Panc1 (cell line): Measurements from ENCODE around the gene ZNF594. TPM values are rescaled to one million over a fixed set of nuclear protein-coding genes. Genes with fewer than 3 reads are reported as not detected.

Experiments used
- ATAC-seq: fragments of 200-7000 bp; cut with Tn5 transposase; 2 replicates; pipeline ENCODE4 v1.9.1; 2020; ENCODE audit warnings: mild to moderate bottlenecking, moderate library complexity
- BruUV-seq: library from RNA; stranded (reverse); fragments of 400-500 nt; replicated peaks from 2 replicates; lab custom pipeline; 2021; lab: Mats Ljungman, UMichigan
- CTCF ChIA-PET: fragments of 300-600 bp; sonication (Branson Sonifier 250); formaldehyde crosslinking; loops from one replicate; lab custom pipeline; 2022; ENCODE audit warnings: antibody characterized with exemption; lab: Charles Lee
- POLR2A ChIA-PET: fragments of 300-600 bp; sonication (Branson Sonifier 250); formaldehyde crosslinking; loops from one replicate; lab custom pipeline; 2022; ENCODE audit warnings: antibody characterized with exemption; lab: Charles Lee
- DNase-seq: peaks from one replicate; pipeline ENCODE4 v3.0.0-alpha.2; 2010; ENCODE audit warnings: low read depth, low spot score
- H3K27ac ChIP-seq: 2 replicates; pipeline ENCODE4 v1.5.1; 2011; ENCODE audit warnings: mild to moderate bottlenecking, low read length, inconsistent platforms
- H3K27me3 ChIP-seq: fragments of 200-500 bp; sonication (Bioruptor generic); 2 replicates; pipeline ENCODE4 v1.6.0; 2014; ENCODE audit warnings: low read length, inconsistent platforms; ENCODE audit not compliant: control insufficient read depth, insufficient read depth
- H3K36me3 ChIP-seq: fragments of 200-500 bp; sonication (Bioruptor generic); 2 replicates; pipeline ENCODE4 v1.5.1; 2014; ENCODE audit warnings: inconsistent platforms, mild to moderate bottlenecking, low read length, moderate library complexity; ENCODE audit not compliant: control insufficient read depth, insufficient read depth
- H3K4me1 ChIP-seq: 2 replicates; pipeline ENCODE4 v1.5.1; 2011; ENCODE audit warnings: inconsistent platforms, mild to moderate bottlenecking, low read length, moderate library complexity; ENCODE audit not compliant: control insufficient read depth, insufficient read depth
- H3K4me3 ChIP-seq, 2 experiments: 2 replicates each; pipeline ENCODE4 v1.5.1; 2011 to 2012; ENCODE audit warnings: low read depth in 2 of 2, low read length in 2 of 2, mild to moderate bottlenecking in 2 of 2, inconsistent platforms in 1 of 2, moderate library complexity in 1 of 2
- H3K9me3 ChIP-seq: fragments of 200-500 bp; sonication (Bioruptor generic); 2 replicates; pipeline ENCODE4 v1.5.1; 2014; ENCODE audit warnings: low read depth, mild to moderate bottlenecking, inconsistent platforms, low read length, moderate library complexity; ENCODE audit not compliant: control insufficient read depth, insufficient read depth
- POLR2AphosphoS5 ChIP-seq: IDR thresholded peaks from 2 replicates; pipeline ENCODE4 v1.6.1; 2012; ENCODE audit warnings: mild to moderate bottlenecking, low read depth, low read length, moderate library complexity
- SIN3A ChIP-seq: IDR thresholded peaks from 2 replicates; pipeline ENCODE4 v1.6.1; 2012; ENCODE audit warnings: low read depth, mild to moderate bottlenecking, low read length, moderate library complexity, borderline replicate concordance; ENCODE audit not compliant: insufficient read depth
- TCF7L2 ChIP-seq: IDR thresholded peaks from 2 replicates; pipeline ENCODE4 v1.6.1; 2011; ENCODE audit warnings: mild to moderate bottlenecking, low read depth, low read length, inconsistent platforms
- in situ Hi-C: cut with HindIII; loops from 2 replicates; pipeline ENCODE4 v1.10.0; 2016; ENCODE audit warnings: low sequenced_read_pairs, low pct_unique_long_range_greater_than_20kb
- intact Hi-C: fragments of 100-400 bp; cut with micrococcal nuclease; formaldehyde crosslinking; loops from one replicate; pipeline ENCODE4 v1.10.0; 2022; ENCODE audit not compliant: unreplicated experiment
- total RNA-seq: library from RNA; stranded (reverse); gene quantifications from one replicate; pipeline ENCODE4 v1.2.1, GENCODE V29; 2021; ENCODE audit not compliant: unreplicated experiment
- TF ChIP-seq, protein P1 (sequence below): fragments of 450-650 bp; IDR thresholded peaks from 2 replicates; pipeline ENCODE4 v1.5.1; 2017; ENCODE audit warnings: mild to moderate bottlenecking
- TF ChIP-seq, protein P2 (sequence below), 2 experiments: IDR thresholded peaks; 2 replicates each; pipeline ENCODE4 v1.6.1; 2011 to 2012; ENCODE audit warnings: low read depth in 2 of 2, control low read depth in 1 of 2, low read length in 1 of 2, mild to moderate bottlenecking in 1 of 2, moderate library complexity in 1 of 2; ENCODE audit not compliant: insufficient read depth in 1 of 2

ZNF594 gene
- total RNA-seq, 1 experiment from 2014 or later = 5.6 TPM

GRCh38 chr17:5198472-5198871, 6.8 kb upstream of the ZNF594 start:
- Histone ChIP-seq H3K27me3 (no peaks in the 10 kb centered on the region), H3K9me3 (no peaks in the 10 kb centered on the region), H3K4me1 (peaks cover 1% of the 10 kb centered on the region), H3K27ac (no peak overlapping the region), H3K4me3 (no peak overlapping the region), H3K36me3 (no peaks in the 10 kb centered on the region)
- ATAC-seq (no peak), DNase-seq (no peak)
- in situ Hi-C loops = no loop called here
- ChIA-PET POLR2A (no interaction called here), CTCF (interaction anchor here (1.2 kb wide), 1 partner anchor 40 kb away, joined by 4 read pairs; no protein-coding TSS in a partner anchor)
- intact Hi-C loops = loop anchor here (5.0 kb wide), 1 partner anchor 39 kb away; no protein-coding TSS in a partner anchor
- BruUV-seq = no TSS peak
- TF ChIP-seq, protein P1, sequence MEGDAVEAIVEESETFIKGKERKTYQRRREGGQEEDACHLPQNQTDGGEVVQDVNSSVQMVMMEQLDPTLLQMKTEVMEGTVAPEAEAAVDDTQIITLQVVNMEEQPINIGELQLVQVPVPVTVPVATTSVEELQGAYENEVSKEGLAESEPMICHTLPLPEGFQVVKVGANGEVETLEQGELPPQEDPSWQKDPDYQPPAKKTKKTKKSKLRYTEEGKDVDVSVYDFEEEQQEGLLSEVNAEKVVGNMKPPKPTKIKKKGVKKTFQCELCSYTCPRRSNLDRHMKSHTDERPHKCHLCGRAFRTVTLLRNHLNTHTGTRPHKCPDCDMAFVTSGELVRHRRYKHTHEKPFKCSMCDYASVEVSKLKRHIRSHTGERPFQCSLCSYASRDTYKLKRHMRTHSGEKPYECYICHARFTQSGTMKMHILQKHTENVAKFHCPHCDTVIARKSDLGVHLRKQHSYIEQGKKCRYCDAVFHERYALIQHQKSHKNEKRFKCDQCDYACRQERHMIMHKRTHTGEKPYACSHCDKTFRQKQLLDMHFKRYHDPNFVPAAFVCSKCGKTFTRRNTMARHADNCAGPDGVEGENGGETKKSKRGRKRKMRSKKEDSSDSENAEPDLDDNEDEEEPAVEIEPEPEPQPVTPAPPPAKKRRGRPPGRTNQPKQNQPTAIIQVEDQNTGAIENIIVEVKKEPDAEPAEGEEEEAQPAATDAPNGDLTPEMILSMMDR = no peak
- TF ChIP-seq, protein P2, sequence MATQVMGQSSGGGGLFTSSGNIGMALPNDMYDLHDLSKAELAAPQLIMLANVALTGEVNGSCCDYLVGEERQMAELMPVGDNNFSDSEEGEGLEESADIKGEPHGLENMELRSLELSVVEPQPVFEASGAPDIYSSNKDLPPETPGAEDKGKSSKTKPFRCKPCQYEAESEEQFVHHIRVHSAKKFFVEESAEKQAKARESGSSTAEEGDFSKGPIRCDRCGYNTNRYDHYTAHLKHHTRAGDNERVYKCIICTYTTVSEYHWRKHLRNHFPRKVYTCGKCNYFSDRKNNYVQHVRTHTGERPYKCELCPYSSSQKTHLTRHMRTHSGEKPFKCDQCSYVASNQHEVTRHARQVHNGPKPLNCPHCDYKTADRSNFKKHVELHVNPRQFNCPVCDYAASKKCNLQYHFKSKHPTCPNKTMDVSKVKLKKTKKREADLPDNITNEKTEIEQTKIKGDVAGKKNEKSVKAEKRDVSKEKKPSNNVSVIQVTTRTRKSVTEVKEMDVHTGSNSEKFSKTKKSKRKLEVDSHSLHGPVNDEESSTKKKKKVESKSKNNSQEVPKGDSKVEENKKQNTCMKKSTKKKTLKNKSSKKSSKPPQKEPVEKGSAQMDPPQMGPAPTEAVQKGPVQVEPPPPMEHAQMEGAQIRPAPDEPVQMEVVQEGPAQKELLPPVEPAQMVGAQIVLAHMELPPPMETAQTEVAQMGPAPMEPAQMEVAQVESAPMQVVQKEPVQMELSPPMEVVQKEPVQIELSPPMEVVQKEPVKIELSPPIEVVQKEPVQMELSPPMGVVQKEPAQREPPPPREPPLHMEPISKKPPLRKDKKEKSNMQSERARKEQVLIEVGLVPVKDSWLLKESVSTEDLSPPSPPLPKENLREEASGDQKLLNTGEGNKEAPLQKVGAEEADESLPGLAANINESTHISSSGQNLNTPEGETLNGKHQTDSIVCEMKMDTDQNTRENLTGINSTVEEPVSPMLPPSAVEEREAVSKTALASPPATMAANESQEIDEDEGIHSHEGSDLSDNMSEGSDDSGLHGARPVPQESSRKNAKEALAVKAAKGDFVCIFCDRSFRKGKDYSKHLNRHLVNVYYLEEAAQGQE (IDR thresholded peaks at IDR 0.05; ENCODE audit: insufficient read depth in 1 of 2, low read depth in 2 of 2, low read length in 1 of 2) = no peak
- no peak for TF ChIP-seq POLR2AphosphoS5
- no peak for TF ChIP-seq SIN3A
- no peak for TF ChIP-seq TCF7L2

- Histone ChIP-seq H3K36me3 (peaks cover 4% of the 10 kb centered on the region; the same call in 1 of the 2 replicates), H3K27me3 (no peaks in the 10 kb centered on the region), H3K9me3 (peaks cover 12% of the 10 kb centered on the region; the same call in 1 of the 2 replicates), H3K4me3 (no peak overlapping the region), H3K27ac (no peak overlapping the region), H3K4me1 (no peaks in the 10 kb centered on the region)
- TF ChIP-seq, protein P2 (IDR thresholded peaks at IDR 0.05; ENCODE audit: insufficient read depth in 1 of 2, low read depth in 2 of 2, low read length in 1 of 2) = no peak
- TF ChIP-seq TCF7L2 (no peak), SIN3A (no peak)
- TSS peak; percentile 49 for BruUV-seq
- DNase-seq = no peak
- intact Hi-C loops (no loop called here), in situ Hi-C loops (no loop called here)
- POLR2A ChIA-PET = no interaction called here
- no peak for ATAC-seq
- CTCF ChIA-PET = no interaction called here
Measured at GRCh38 chr17:5194346-5194745, 2.7 kb upstream of the ZNF594 start.
